Measurements from ENCODE around the gene MAN1C1.

The MAN1C1 gene

GRCh38 chr1:25705699-25706098 is 89.1 kb downstream of the MAN1C1 start:
- Histone ChIP-seq H3K36me3 (ENCODE audit: control insufficient read depth, insufficient read depth, low read length) (no peaks in the 10 kb centered on the region), H3K4me3 (ENCODE audit: low read length) (no peak overlapping the region), H3K9me3 (ENCODE audit: control insufficient read depth, insufficient read depth, low read length) (no peaks in the 10 kb centered on the region), H3K4me1 (ENCODE audit: control insufficient read depth, insufficient read depth, low read length) (peaks cover 7% of the 10 kb centered on the region), H3K27me3 (ENCODE audit: control insufficient read depth, insufficient read depth, low read length) (no peaks in the 10 kb centered on the region), H3K27ac (ENCODE audit: low read length) (no peak overlapping the region)
- no CpG with 5 or more reads among the region's 2 CpGs for WGBS (ENCODE audit: insufficient coverage, insufficient read length)
- no peak for DNase-seq (ENCODE audit: low read depth, low spot score)

- no peak overlapping the region for H3K27ac ChIP-seq (ENCODE audit: low read length)
- H3K9me3 ChIP-seq (ENCODE audit: control insufficient read depth, insufficient read depth, low read length), result no peaks in the 10 kb centered on the region
- no peaks in the 10 kb centered on the region for H3K36me3 ChIP-seq (ENCODE audit: control insufficient read depth, insufficient read depth, low read length)
- H3K4me3 ChIP-seq (ENCODE audit: low read length), result no peak overlapping the region
- peaks cover 9% of the 10 kb centered on the region; the same call in 1 of the 2 replicates for H3K4me1 ChIP-seq (ENCODE audit: control insufficient read depth, insufficient read depth, low read length)
- no peak for DNase-seq (ENCODE audit: low read depth, low spot score)
- WGBS (ENCODE audit: insufficient coverage, insufficient read length), result no CpG with 5 or more reads among the region's 8 CpGs
- H3K27me3 ChIP-seq (ENCODE audit: control insufficient read depth, insufficient read depth, low read length), result no peaks in the 10 kb centered on the region
Observed at GRCh38 chr1:25706146-25707089, 89.8 kb downstream of the MAN1C1 start.

DNA sequence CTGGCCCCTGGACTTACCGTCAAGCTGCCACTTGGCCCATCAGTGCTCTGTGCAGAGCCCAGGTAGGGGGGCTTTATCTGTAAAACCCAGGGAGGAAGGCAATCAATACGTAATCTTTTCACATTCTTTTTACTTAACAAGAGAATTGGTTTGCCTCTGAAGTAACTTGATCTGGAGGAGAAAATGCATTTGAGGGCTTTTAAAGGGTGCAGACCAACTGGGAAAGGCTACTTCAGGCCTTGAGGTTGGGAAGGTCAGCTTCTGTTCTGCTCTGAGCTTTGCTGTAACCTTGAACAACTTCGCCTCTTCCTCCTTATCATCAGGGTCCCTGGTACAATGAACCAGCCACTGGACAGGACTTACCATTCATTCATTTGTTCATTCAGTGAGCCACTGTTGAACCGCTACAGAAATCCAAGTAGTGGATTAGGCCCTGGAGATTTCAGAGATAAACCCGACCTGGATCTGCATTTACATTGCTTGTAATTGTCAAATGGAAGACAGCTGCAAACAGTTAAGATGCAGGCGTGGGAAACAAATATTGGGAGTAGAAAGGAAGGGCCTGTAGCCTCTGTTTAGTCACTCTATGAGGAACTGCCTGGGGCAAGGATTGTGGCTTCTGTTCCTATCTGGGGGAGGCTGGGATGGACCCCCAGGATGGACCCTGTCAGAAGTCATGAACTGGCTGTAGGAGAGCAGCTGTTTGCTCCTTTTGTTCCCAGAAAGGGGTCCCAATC is 90.9 kb downstream of the MAN1C1 start:
- H3K9me3 ChIP-seq (ENCODE audit: control insufficient read depth, insufficient read depth, low read length), result no peaks in the 10 kb centered on the region
- H3K27me3 ChIP-seq (ENCODE audit: control insufficient read depth, insufficient read depth, low read length), result 0 out of 2 replicates have a peak, but pooled peaks cover 1% of the 10 kb centered on the region
- no CpG with 5 or more reads among the region's 6 CpGs for WGBS (ENCODE audit: insufficient coverage, insufficient read length)
- DNase-seq (ENCODE audit: low read depth, low spot score), result no peak
- H3K4me3 ChIP-seq (ENCODE audit: low read length), result no peak overlapping the region
- H3K4me1 ChIP-seq (ENCODE audit: control insufficient read depth, insufficient read depth, low read length), result peaks cover 9% of the 10 kb centered on the region; the same call in 1 of the 2 replicates
- H3K27ac ChIP-seq (ENCODE audit: low read length), result no peak overlapping the region
- no peaks in the 10 kb centered on the region for H3K36me3 ChIP-seq (ENCODE audit: control insufficient read depth, insufficient read depth, low read length)

- Histone ChIP-seq H3K27ac (ENCODE audit: low read length) (no peak overlapping the region), H3K4me1 (ENCODE audit: control insufficient read depth, insufficient read depth, low read length) (peaks cover 9% of the 10 kb centered on the region; the same call in 1 of the 2 replicates), H3K27me3 (ENCODE audit: control insufficient read depth, insufficient read depth, low read length) (0 out of 2 replicates have a peak, but pooled peaks cover 1% of the 10 kb centered on the region), H3K36me3 (ENCODE audit: control insufficient read depth, insufficient read depth, low read length) (no peaks in the 10 kb centered on the region), H3K4me3 (ENCODE audit: low read length) (no peak overlapping the region), H3K9me3 (ENCODE audit: control insufficient read depth, insufficient read depth, low read length) (no peaks in the 10 kb centered on the region)
- no CpG with 5 or more reads among the region's 7 CpGs for WGBS (ENCODE audit: insufficient coverage, insufficient read length)
- no peak for DNase-seq (ENCODE audit: low read depth, low spot score)
Observed at GRCh38 chr1:25710583-25711347, 94.2 kb downstream of the MAN1C1 start.

- no peak overlapping the region for H3K27ac ChIP-seq (ENCODE audit: low read length)
- no CpG with 5 or more reads among the region's 16 CpGs for WGBS (ENCODE audit: insufficient coverage, insufficient read length)
- no peak for DNase-seq (ENCODE audit: low read depth, low spot score)
- no peak overlapping the region for H3K4me3 ChIP-seq (ENCODE audit: low read length)
- H3K27me3 ChIP-seq (ENCODE audit: control insufficient read depth, insufficient read depth, low read length), result 0 out of 2 replicates have a peak, but pooled peaks cover 1% of the 10 kb centered on the region
- no peaks in the 10 kb centered on the region for H3K9me3 ChIP-seq (ENCODE audit: control insufficient read depth, insufficient read depth, low read length)
- peaks cover 7% of the 10 kb centered on the region; the same call in 1 of the 2 replicates for H3K4me1 ChIP-seq (ENCODE audit: control insufficient read depth, insufficient read depth, low read length)
- no peaks in the 10 kb centered on the region for H3K36me3 ChIP-seq (ENCODE audit: control insufficient read depth, insufficient read depth, low read length)
Observed at GRCh38 chr1:25711555-25712298, 95.1 kb downstream of the MAN1C1 start.

DNA sequence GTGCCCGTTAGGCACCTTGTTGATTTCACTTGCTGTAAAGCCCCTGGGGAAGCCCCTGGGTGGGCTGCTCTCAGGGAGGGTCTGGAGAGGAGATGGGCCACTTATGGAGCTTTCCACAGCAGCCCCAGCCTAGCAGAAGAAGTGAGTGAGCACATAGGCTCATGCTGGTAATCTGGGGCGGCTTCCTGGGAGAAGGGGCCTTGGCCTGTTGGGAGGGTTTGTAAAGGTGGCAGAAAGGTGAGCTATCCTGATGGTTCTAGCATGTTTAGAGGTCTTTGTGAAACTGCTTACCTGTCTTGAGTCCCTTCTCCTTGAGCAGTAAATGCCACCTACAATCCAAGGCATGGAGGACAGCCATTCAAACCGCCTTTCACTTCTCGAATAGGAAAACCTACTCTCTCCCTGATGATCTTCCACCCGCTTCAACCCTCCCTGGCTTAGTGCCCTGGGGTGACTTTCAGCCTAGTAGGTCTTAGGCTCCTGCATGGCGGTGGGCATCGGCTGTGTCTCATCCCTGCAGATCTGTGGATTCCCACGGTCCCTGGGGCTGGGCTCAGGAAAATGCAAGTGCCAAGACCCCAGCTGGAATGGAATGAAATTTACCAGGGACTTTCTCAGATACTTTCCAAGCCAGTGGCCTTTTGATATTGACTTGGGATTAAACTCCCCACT is 95.8 kb downstream of the MAN1C1 start:
- no peak overlapping the region for H3K4me3 ChIP-seq (ENCODE audit: low read length)
- peaks cover 5% of the 10 kb centered on the region; the same call in 1 of the 2 replicates for H3K4me1 ChIP-seq (ENCODE audit: control insufficient read depth, insufficient read depth, low read length)
- no peak overlapping the region for H3K27ac ChIP-seq (ENCODE audit: low read length)
- no peak for DNase-seq (ENCODE audit: low read depth, low spot score)
- no peaks in the 10 kb centered on the region for H3K9me3 ChIP-seq (ENCODE audit: control insufficient read depth, insufficient read depth, low read length)
- WGBS (ENCODE audit: insufficient coverage, insufficient read length), result no CpG with 5 or more reads among the region's 8 CpGs
- H3K27me3 ChIP-seq (ENCODE audit: control insufficient read depth, insufficient read depth, low read length), result peaks cover 1% of the 10 kb centered on the region; the same call in 1 of the 2 replicates
- H3K36me3 ChIP-seq (ENCODE audit: control insufficient read depth, insufficient read depth, low read length), result no peaks in the 10 kb centered on the region

DNA sequence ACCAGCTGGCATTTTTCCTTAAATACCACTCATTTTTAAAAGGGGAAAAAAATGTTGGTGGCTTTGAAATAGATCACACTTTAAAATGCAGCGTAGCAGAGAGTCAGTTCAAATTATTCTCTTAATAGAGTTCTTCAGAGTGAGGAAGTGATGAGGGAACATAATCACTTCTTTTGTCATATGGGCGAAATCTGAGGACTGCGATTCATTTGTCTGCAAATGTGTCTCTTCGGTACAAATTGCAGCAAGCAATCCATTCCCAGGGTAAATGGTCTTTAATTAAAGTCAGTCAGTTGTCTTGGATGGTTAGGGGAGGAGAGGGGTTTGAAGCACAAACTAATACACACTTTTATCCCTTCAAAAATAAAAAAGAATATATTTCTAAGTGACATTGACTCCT is 97.4 kb downstream of the MAN1C1 start:
- DNase-seq (ENCODE audit: low read depth, low spot score), result no peak
- H3K27me3 ChIP-seq (ENCODE audit: control insufficient read depth, insufficient read depth, low read length), result peaks cover 1% of the 10 kb centered on the region; the same call in 1 of the 2 replicates
- no peaks in the 10 kb centered on the region for H3K9me3 ChIP-seq (ENCODE audit: control insufficient read depth, insufficient read depth, low read length)
- H3K4me1 ChIP-seq (ENCODE audit: control insufficient read depth, insufficient read depth, low read length), result peaks cover 2% of the 10 kb centered on the region; the same call in 1 of the 2 replicates
- H3K36me3 ChIP-seq (ENCODE audit: control insufficient read depth, insufficient read depth, low read length), result no peaks in the 10 kb centered on the region
- no CpG with 5 or more reads among the region's 4 CpGs for WGBS (ENCODE audit: insufficient coverage, insufficient read length)
- H3K27ac ChIP-seq (ENCODE audit: low read length), result no peak overlapping the region
- no peak overlapping the region for H3K4me3 ChIP-seq (ENCODE audit: low read length)

GRCh38 chr1:25714372-25714931 is 97.9 kb downstream of the MAN1C1 start:
- Histone ChIP-seq H3K9me3 (ENCODE audit: control insufficient read depth, insufficient read depth, low read length) (no peaks in the 10 kb centered on the region), H3K4me1 (ENCODE audit: control insufficient read depth, insufficient read depth, low read length) (peaks cover 2% of the 10 kb centered on the region; the same call in 1 of the 2 replicates), H3K27ac (ENCODE audit: low read length) (no peak overlapping the region), H3K27me3 (ENCODE audit: control insufficient read depth, insufficient read depth, low read length) (peaks cover 1% of the 10 kb centered on the region; the same call in 1 of the 2 replicates), H3K4me3 (ENCODE audit: low read length) (no peak overlapping the region), H3K36me3 (ENCODE audit: control insufficient read depth, insufficient read depth, low read length) (no peaks in the 10 kb centered on the region)
- DNase-seq (ENCODE audit: low read depth, low spot score), result no peak
- no CpG with 5 or more reads among the region's 2 CpGs for WGBS (ENCODE audit: insufficient coverage, insufficient read length)

DNA sequence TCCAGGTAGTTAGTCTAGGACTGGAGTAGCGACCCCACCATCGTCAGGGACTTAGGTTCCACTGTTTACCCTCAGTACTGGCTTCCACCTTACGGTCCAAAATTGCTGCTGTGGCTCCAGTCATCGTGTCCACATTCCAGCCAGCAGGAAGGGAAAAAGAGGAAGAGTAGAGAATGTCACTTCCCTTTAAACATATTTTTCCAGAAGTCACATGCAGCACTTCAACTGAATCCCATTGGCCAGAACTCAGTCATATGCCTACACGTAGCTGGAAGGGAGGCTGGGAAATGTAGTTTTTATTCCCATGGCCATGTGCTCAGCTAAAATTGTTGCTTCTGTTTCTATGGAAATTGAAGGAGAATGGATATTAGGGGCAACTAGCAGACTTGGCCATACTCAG is 99.3 kb downstream of the MAN1C1 start:
- no CpG with 5 or more reads among the region's 5 CpGs for WGBS (ENCODE audit: insufficient coverage, insufficient read length)
- H3K27me3 ChIP-seq (ENCODE audit: control insufficient read depth, insufficient read depth, low read length), result peaks cover 1% of the 10 kb centered on the region; the same call in 1 of the 2 replicates
- H3K9me3 ChIP-seq (ENCODE audit: control insufficient read depth, insufficient read depth, low read length), result no peaks in the 10 kb centered on the region
- DNase-seq (ENCODE audit: low read depth, low spot score), result no peak
- H3K4me1 ChIP-seq (ENCODE audit: control insufficient read depth, insufficient read depth, low read length), result peaks cover 2% of the 10 kb centered on the region; the same call in 1 of the 2 replicates
- H3K4me3 ChIP-seq (ENCODE audit: low read length), result no peak overlapping the region
- H3K36me3 ChIP-seq (ENCODE audit: control insufficient read depth, insufficient read depth, low read length), result no peaks in the 10 kb centered on the region
- H3K27ac ChIP-seq (ENCODE audit: low read length), result no peak overlapping the region
